Activated CD8-positive, alpha-beta memory T cell treated with anti-CD3 and anti-CD28 coated beads, Interleukin-2, amount 10 ng/mL, durations not matched to agents 7 days and 5 days (primary cell): ENCODE results near the gene ESAM. TPM values are rescaled to one million over a fixed set of nuclear protein-coding genes. Genes with fewer than 3 reads are reported as not detected.
"Not testable (repeated sequence)": the region's sequence is repeated elsewhere in the genome, so short reads cannot be mapped to it uniquely, and the experiment has no call there.

Experiments
- ATAC-seq: fragments of 150-1000 bp; cut with Tn5 transposase; one replicate; pipeline ENCODE4 v1.10.0; 2021; ENCODE audit warnings: moderate library complexity
- CTCF ChIA-PET: fragments of 350-600 bp; sonication (Branson Sonifier 250); formaldehyde crosslinking; loops from one replicate; lab custom pipeline; 2021; ENCODE audit warnings: antibody characterized with exemption; lab: Charles Lee
- DNase-seq: peaks from one replicate; pipeline ENCODE4 v3.0.0-alpha.2; 2020
- H3K27ac Mint-ChIP-seq: one replicate; pipeline ENCODE4 v1.8.0; 2021; ENCODE audit warnings: mild to moderate bottlenecking, mixed read lengths
- H3K27me3 Mint-ChIP-seq: one replicate; pipeline ENCODE4 v1.8.0; 2021; ENCODE audit warnings: mixed read lengths
- H3K36me3 Mint-ChIP-seq: one replicate; pipeline ENCODE4 v1.8.0; 2021; ENCODE audit warnings: mild to moderate bottlenecking, mixed read lengths
- H3K4me1 Mint-ChIP-seq: one replicate; pipeline ENCODE4 v1.8.0; 2021; ENCODE audit warnings: mixed read lengths
- H3K4me3 Mint-ChIP-seq: one replicate; pipeline ENCODE4 v1.8.0; 2021; ENCODE audit warnings: mild to moderate bottlenecking, moderate library complexity, mixed read lengths
- H3K9me3 Mint-ChIP-seq: one replicate; pipeline ENCODE4 v1.8.0; 2022; ENCODE audit warnings: low read depth, mixed read lengths
- total RNA-seq, 2 experiments: library from RNA; stranded (reverse); gene quantifications; one replicate each; pipeline ENCODE4 v1.2.3, GENCODE V29; 2021

The ESAM gene
- total RNA-seq, 2 experiments from 2014 or later, result 0.16 to 0.76 TPM

GRCh38 chr11:124793466-124794278, 31.6 kb upstream of the ESAM start:
- peak; percentile 57 for ATAC-seq
- H3K9me3 Mint-ChIP-seq, result no peaks in the 10 kb centered on the region
- CTCF ChIA-PET, result interaction anchor here (0.7 to 15.2 kb wide), 32 partner anchors 8 to 1099 kb away, joined by 3 to 216 read pairs (median 4); partner anchors contain the start of genes ESAM, NRGN, SIAE and SPA17
- no peak overlapping the region for H3K4me3 Mint-ChIP-seq
- no peaks in the 10 kb centered on the region for H3K27me3 Mint-ChIP-seq
- no peak for DNase-seq
- H3K4me1 Mint-ChIP-seq, result peaks cover 36% of the 10 kb centered on the region
- H3K27ac Mint-ChIP-seq, result no peak overlapping the region
- H3K36me3 Mint-ChIP-seq, result no peaks in the 10 kb centered on the region

- DNase-seq (no peak), ATAC-seq (peak; percentile 36)
- Mint-ChIP-seq H3K27me3 (no peaks in the 10 kb centered on the region), H3K9me3 (no peaks in the 10 kb centered on the region), H3K27ac (no peak overlapping the region), H3K4me3 (no peak overlapping the region), H3K36me3 (no peaks in the 10 kb centered on the region), H3K4me1 (peaks cover 27% of the 10 kb centered on the region)
- CTCF ChIA-PET, result interaction anchor here (1.3 to 15.2 kb wide), 6 partner anchors 9 to 122 kb away, joined by 4 to 216 read pairs (median 12); partner anchors contain the start of genes ESAM, MSANTD2, SIAE and SPA17
These were observed 29.7 kb upstream of the ESAM start for GRCh38 chr11:124791626-124792341.

- Mint-ChIP-seq H3K4me3 (no peak overlapping the region), H3K4me1 (peaks cover 25% of the 10 kb centered on the region), H3K36me3 (peaks cover 2% of the 10 kb centered on the region), H3K9me3 (no peaks in the 10 kb centered on the region), H3K27ac (no peak overlapping the region), H3K27me3 (no peaks in the 10 kb centered on the region)
- ATAC-seq (no peak), DNase-seq (no peak)
- CTCF ChIA-PET, result interaction anchor here (0.8 to 15.2 kb wide), 3 partner anchors 10 to 43 kb away, joined by 3 to 216 read pairs (median 4); partner anchors contain the start of gene ESAM
These were observed 26.4 kb upstream of the ESAM start for GRCh38 chr11:124788521-124788920.

GRCh38 chr11:124784051-124784450, 22.0 kb upstream of the ESAM start:
- no peak overlapping the region for H3K27ac Mint-ChIP-seq
- CTCF ChIA-PET, result interaction anchor here (1.1 to 1.6 kb wide), 3 partner anchors 9 to 53 kb away, joined by 3 to 4 read pairs (median 3); no protein-coding TSS in a partner anchor
- ATAC-seq, result no peak
- DNase-seq, result no peak
- H3K4me3 Mint-ChIP-seq, result no peak overlapping the region
- no peaks in the 10 kb centered on the region for H3K27me3 Mint-ChIP-seq
- no peaks in the 10 kb centered on the region for H3K4me1 Mint-ChIP-seq
- peaks cover 2% of the 10 kb centered on the region for H3K36me3 Mint-ChIP-seq
- H3K9me3 Mint-ChIP-seq, result no peaks in the 10 kb centered on the region

- Mint-ChIP-seq H3K4me1 (no peaks in the 10 kb centered on the region), H3K9me3 (no peaks in the 10 kb centered on the region), H3K4me3 (no peak overlapping the region), H3K27ac (no peak overlapping the region), H3K36me3 (peaks cover 2% of the 10 kb centered on the region), H3K27me3 (no peaks in the 10 kb centered on the region)
- no peak for ATAC-seq
- DNase-seq, result no peak
- CTCF ChIA-PET, result interaction anchor here (0.6 to 1.6 kb wide), 4 partner anchors 18 to 657 kb away, joined by 3 to 4 read pairs (median 3); no protein-coding TSS in a partner anchor
These were observed 20.9 kb upstream of the ESAM start for GRCh38 chr11:124783002-124783401.

- Mint-ChIP-seq H3K27ac (no peak overlapping the region), H3K4me3 (no peak overlapping the region), H3K36me3 (no peaks in the 10 kb centered on the region), H3K27me3 (no peaks in the 10 kb centered on the region), H3K4me1 (peaks cover 10% of the 10 kb centered on the region), H3K9me3 (no peaks in the 10 kb centered on the region)
- CTCF ChIA-PET, result interaction anchor here (0.6 to 1.4 kb wide), 5 partner anchors 11 to 21 kb away, joined by 3 to 5 read pairs (median 4); no protein-coding TSS in a partner anchor
- DNase-seq, result no peak
- ATAC-seq, result no peak
These were observed 17.5 kb upstream of the ESAM start for GRCh38 chr11:124779568-124779967.

GRCh38 chr11:124778281-124778680, 16.2 kb upstream of the ESAM start:
- no peak overlapping the region for H3K27ac Mint-ChIP-seq
- DNase-seq, result no peak
- H3K4me1 Mint-ChIP-seq, result peaks cover 10% of the 10 kb centered on the region
- no peaks in the 10 kb centered on the region for H3K9me3 Mint-ChIP-seq
- H3K36me3 Mint-ChIP-seq, result no peaks in the 10 kb centered on the region
- ATAC-seq, result no peak
- no peak overlapping the region for H3K4me3 Mint-ChIP-seq
- CTCF ChIA-PET, result interaction anchor here (0.8 to 1.7 kb wide), 4 partner anchors 12 to 18 kb away, joined by 3 to 5 read pairs (median 4); no protein-coding TSS in a partner anchor
- H3K27me3 Mint-ChIP-seq, result no peaks in the 10 kb centered on the region

- H3K27me3 Mint-ChIP-seq, result no peaks in the 10 kb centered on the region
- no peaks in the 10 kb centered on the region for H3K36me3 Mint-ChIP-seq
- ATAC-seq (no peak), DNase-seq (no peak)
- H3K4me1 Mint-ChIP-seq, result peaks cover 10% of the 10 kb centered on the region
- no peaks in the 10 kb centered on the region for H3K9me3 Mint-ChIP-seq
- H3K27ac Mint-ChIP-seq, result no peak overlapping the region
- H3K4me3 Mint-ChIP-seq, result no peak overlapping the region
- CTCF ChIA-PET, result no interaction called here
These were observed 15.0 kb upstream of the ESAM start for GRCh38 chr11:124776865-124777645.

GRCh38 chr11:124770959-124771358, 8.9 kb upstream of the ESAM start:
- H3K27me3 Mint-ChIP-seq, H3K4me1 Mint-ChIP-seq, H3K36me3 Mint-ChIP-seq, DNase-seq, ATAC-seq, H3K9me3 Mint-ChIP-seq, H3K4me3 Mint-ChIP-seq, H3K27ac Mint-ChIP-seq: not testable (repeated sequence)
- CTCF ChIA-PET, result interaction anchor here (2.2 to 18.4 kb wide), 2 partner anchors 25 to 102 kb away, joined by 8 to 216 read pairs; partner anchors contain the start of gene MSANTD2

GRCh38 chr11:124769806-124770774, 8.0 kb upstream of the ESAM start:
- DNase-seq (no peak), ATAC-seq (no peak)
- Mint-ChIP-seq H3K36me3 (peaks cover 8% of the 10 kb centered on the region), H3K27me3 (no peaks in the 10 kb centered on the region), H3K4me1 (no peaks in the 10 kb centered on the region), H3K9me3 (no peaks in the 10 kb centered on the region), H3K4me3 (no peak overlapping the region), H3K27ac (no peak overlapping the region)
- CTCF ChIA-PET, result interaction anchor here (0.9 to 18.4 kb wide), 7 partner anchors 15 to 126 kb away, joined by 3 to 216 read pairs (median 4); partner anchors contain the start of gene MSANTD2

GRCh38 chr11:124768914-124769313, 6.8 kb upstream of the ESAM start:
- no peak overlapping the region for H3K4me3 Mint-ChIP-seq
- peaks cover 8% of the 10 kb centered on the region for H3K36me3 Mint-ChIP-seq
- CTCF ChIA-PET, result interaction anchor here (0.8 to 18.4 kb wide), 8 partner anchors 10 to 125 kb away, joined by 3 to 216 read pairs (median 4); partner anchors contain the start of gene MSANTD2

More at GRCh38 chr11:124768914-124769313, 6.8 kb upstream of the ESAM start:
- H3K27ac Mint-ChIP-seq, result no peak overlapping the region
- ATAC-seq (no peak), DNase-seq (no peak)
- no peaks in the 10 kb centered on the region for H3K9me3 Mint-ChIP-seq
- H3K4me1 Mint-ChIP-seq, result no peaks in the 10 kb centered on the region
- H3K27me3 Mint-ChIP-seq, result no peaks in the 10 kb centered on the region
